HEK293T (cell line): ENCODE results near the gene SIX3.
A peak's percentile ranks its signal among the peaks of the same experiment; 100 is the strongest.

ENCODE experiments used
- CTCF ChIA-PET: fragments of 350-600 bp; formaldehyde crosslinking; extraction: SDS; loops from one replicate; lab custom pipeline; 2021; ENCODE audit warnings: antibody characterized with exemption, inconsistent platforms; lab: Yijun Ruan, JAX
- POLR2A ChIA-PET: fragments of 350-600 bp; formaldehyde crosslinking; extraction: SDS; loops from one replicate; lab custom pipeline; 2020; ENCODE audit warnings: antibody characterized with exemption, inconsistent platforms; lab: Yijun Ruan, JAX
- DNase-seq: peaks from one replicate; pipeline ENCODE4 v3.0.0; 2012; ENCODE audit warnings: mixed read lengths; ENCODE audit errors: extremely low spot score
- ARNT ChIP-seq: fragments of 450-650 bp; IDR thresholded peaks from 2 replicates; pipeline ENCODE4 v1.6.1; 2017; ENCODE audit warnings: mild to moderate bottlenecking
- BHLHE40 ChIP-seq: fragments of 450-650 bp; IDR thresholded peaks from 2 replicates; pipeline ENCODE4 v1.6.1; 2016; ENCODE audit warnings: mild to moderate bottlenecking, moderate library complexity, borderline replicate concordance
- CTBP1 ChIP-seq: fragments of 450-650 bp; IDR thresholded peaks from 2 replicates; pipeline ENCODE4 v1.6.1; 2016; ENCODE audit warnings: borderline replicate concordance
- ELF4 ChIP-seq: fragments of 450-650 bp; IDR thresholded peaks from 2 replicates; pipeline ENCODE4 v1.6.1; 2017; ENCODE audit warnings: antibody characterized with exemption
- FOXA1 ChIP-seq: fragments of 450-650 bp; IDR thresholded peaks from 2 replicates; pipeline ENCODE4 v1.6.1; 2016; ENCODE audit warnings: mild to moderate bottlenecking
- FOXK2 ChIP-seq: fragments of 450-650 bp; IDR thresholded peaks from 2 replicates; pipeline ENCODE4 v1.6.1; 2016; ENCODE audit warnings: mild to moderate bottlenecking
- FOXM1 ChIP-seq: fragments of 450-650 bp; IDR thresholded peaks from 2 replicates; pipeline ENCODE4 v1.6.1; 2017; ENCODE audit warnings: mild to moderate bottlenecking, borderline replicate concordance
- HDGF ChIP-seq: fragments of 450-650 bp; IDR thresholded peaks from 2 replicates; pipeline ENCODE4 v1.6.1; 2017; ENCODE audit warnings: antibody characterized with exemption, borderline replicate concordance
- L3MBTL2 ChIP-seq: fragments of 450-650 bp; conservative IDR thresholded peaks from 2 replicates; pipeline ENCODE4 v1.6.1; 2016; ENCODE audit warnings: mild to moderate bottlenecking
- LEF1 ChIP-seq: fragments of 450-650 bp; IDR thresholded peaks from 2 replicates; pipeline ENCODE4 v1.6.1; 2017; ENCODE audit warnings: mild to moderate bottlenecking, borderline replicate concordance
- NFRKB ChIP-seq: fragments of 450-650 bp; IDR thresholded peaks from 2 replicates; pipeline ENCODE4 v1.6.1; 2016; ENCODE audit warnings: mild to moderate bottlenecking, moderate library complexity
- PKNOX1 ChIP-seq: fragments of 450-650 bp; IDR thresholded peaks from 2 replicates; pipeline ENCODE4 v1.6.1; 2016
- SP1 ChIP-seq: fragments of 450-650 bp; IDR thresholded peaks from 2 replicates; pipeline ENCODE4 v1.6.1; 2017
- SUZ12 ChIP-seq: fragments of 450-650 bp; IDR thresholded peaks from 2 replicates; pipeline ENCODE4 v1.6.1; 2016; ENCODE audit warnings: mild to moderate bottlenecking
- TARDBP ChIP-seq: fragments of 450-650 bp; IDR thresholded peaks from 2 replicates; pipeline ENCODE4 v1.6.1; 2016
- ZNF384 ChIP-seq: fragments of 450-650 bp; IDR thresholded peaks from 2 replicates; pipeline ENCODE4 v1.6.1; 2016

Gene SIX3

GRCh38 chr2:44981714-44982108 is 40.2 kb downstream of the SIX3 start:
- ChIA-PET POLR2A (interaction anchor here (0.5 kb wide), 1 partner anchor 253 kb away, joined by 3 read pairs; no protein-coding TSS in a partner anchor), CTCF (interaction anchor here (0.6 to 2.1 kb wide), 7 partner anchors 9 to 956 kb away, joined by 3 to 21 read pairs (median 4); no protein-coding TSS in a partner anchor)
- TF ChIP-seq FOXM1 (no peak), L3MBTL2 (no peak), HDGF (no peak)
- peak; percentile 84 for DNase-seq

- TF ChIP-seq FOXK2, result no peak
- no peak for TF ChIP-seq CTBP1
- TF ChIP-seq ZNF384, result no peak
- POLR2A ChIA-PET, result no interaction called here
- CTCF ChIA-PET, result interaction anchor here (0.6 to 0.7 kb wide), 2 partner anchors 510 to 898 kb away, joined by 3 read pairs; no protein-coding TSS in a partner anchor
- no peak for DNase-seq
Measured at GRCh38 chr2:44983836-44984604, 42.5 kb downstream of the SIX3 start.

DNA sequence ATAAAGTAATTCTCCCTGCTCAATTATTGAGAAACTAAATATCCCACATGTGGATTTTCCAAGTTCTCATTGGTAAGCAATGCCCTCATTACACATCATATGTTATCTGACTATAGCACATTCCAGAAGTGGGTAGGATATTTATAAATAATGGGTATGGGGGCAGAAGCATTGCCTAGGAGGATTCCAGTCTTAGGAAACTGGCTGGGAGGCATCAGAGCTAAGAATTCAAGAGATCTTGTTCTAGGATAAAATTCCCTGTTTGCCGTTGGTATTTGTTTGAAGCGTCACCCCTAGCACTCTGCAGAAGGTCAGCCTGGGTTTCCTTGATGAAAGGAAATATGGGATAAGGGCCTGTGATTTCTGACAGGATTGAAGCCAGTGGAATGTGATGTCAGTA is 47.7 kb downstream of the SIX3 start:
- DNase-seq, result no peak
- no peak for TF ChIP-seq HDGF
- TF ChIP-seq CTBP1, result no peak
- TF ChIP-seq ELF4, result no peak
- TF ChIP-seq NFRKB, result no peak
- no peak for TF ChIP-seq BHLHE40
- no peak for TF ChIP-seq PKNOX1
- TF ChIP-seq ZNF384, result no peak
- TF ChIP-seq L3MBTL2, result no peak
- TF ChIP-seq ARNT, result no peak
- TF ChIP-seq FOXK2, result no peak
- no peak for TF ChIP-seq TARDBP
- no peak for TF ChIP-seq FOXA1
- TF ChIP-seq FOXM1, result no peak
- TF ChIP-seq SP1, result no peak
- TF ChIP-seq SUZ12, result no peak
- TF ChIP-seq LEF1, result no peak
- ChIA-PET POLR2A (no interaction called here), CTCF (no interaction called here)

- ChIA-PET CTCF (no interaction called here), POLR2A (no interaction called here)
- no peak for TF ChIP-seq NFRKB
- TF ChIP-seq FOXA1, result no peak
- TF ChIP-seq FOXM1, result no peak
- TF ChIP-seq CTBP1, result no peak
- no peak for TF ChIP-seq PKNOX1
- TF ChIP-seq SUZ12, result no peak
- no peak for TF ChIP-seq L3MBTL2
- no peak for DNase-seq
Measured at GRCh38 chr2:44994377-44994776, 52.9 kb downstream of the SIX3 start.
